GM18873 (cell line): ENCODE measurements around the gene NCOA3.
A peak's percentile ranks its signal among the peaks of the same experiment; 100 is the strongest.
"Not testable (repeated sequence)": the region's sequence is repeated elsewhere in the genome, so short reads cannot be mapped to it uniquely, and the experiment has no call there.

Source experiments
- ATAC-seq: cut with Tn5 transposase; IDR thresholded peaks from one replicate; pipeline ENCODE4 v1.9.1; 2021; ENCODE audit warnings: mild to moderate bottlenecking, moderate library complexity, moderate number of reproducible peaks; ENCODE audit not compliant: unreplicated experiment, low FRiP score

NCOA3 gene

DNA sequence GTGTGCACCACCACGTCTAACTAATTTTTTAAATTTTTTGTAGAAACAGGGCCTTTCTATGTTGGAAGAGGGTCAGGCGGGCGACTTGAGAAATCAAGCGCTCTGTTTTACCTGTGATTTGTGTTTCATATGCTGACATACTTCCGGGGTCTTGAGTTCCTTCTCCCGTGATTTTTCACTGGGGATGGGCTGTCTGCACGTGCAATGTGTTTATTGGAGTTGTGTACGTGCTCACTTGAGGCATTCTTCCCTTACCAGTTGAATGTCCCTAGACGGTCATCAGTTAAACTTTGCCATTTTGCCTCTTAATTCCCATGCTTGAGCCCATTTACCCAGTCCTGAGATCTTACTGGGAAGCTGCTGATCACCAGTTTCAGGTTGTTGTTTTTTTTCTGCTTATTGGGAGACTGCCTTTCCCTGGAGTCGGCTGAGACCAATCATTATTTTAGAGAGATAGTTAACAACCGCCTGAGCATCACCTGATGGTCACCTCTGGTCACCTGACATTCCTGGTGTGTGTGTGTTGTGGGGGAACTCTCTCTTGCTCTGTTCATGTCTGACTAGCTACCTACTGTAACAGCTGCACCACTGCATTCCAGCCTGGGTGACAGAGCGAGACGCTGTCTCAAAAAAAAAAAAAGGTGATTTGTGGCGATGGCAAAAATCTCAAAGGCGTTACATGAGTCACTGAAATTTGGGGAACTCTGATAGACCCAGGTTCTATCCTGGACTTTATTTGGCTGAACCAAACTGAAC is 34.8 kb upstream of the NCOA3 start:
- no peak for ATAC-seq

DNA sequence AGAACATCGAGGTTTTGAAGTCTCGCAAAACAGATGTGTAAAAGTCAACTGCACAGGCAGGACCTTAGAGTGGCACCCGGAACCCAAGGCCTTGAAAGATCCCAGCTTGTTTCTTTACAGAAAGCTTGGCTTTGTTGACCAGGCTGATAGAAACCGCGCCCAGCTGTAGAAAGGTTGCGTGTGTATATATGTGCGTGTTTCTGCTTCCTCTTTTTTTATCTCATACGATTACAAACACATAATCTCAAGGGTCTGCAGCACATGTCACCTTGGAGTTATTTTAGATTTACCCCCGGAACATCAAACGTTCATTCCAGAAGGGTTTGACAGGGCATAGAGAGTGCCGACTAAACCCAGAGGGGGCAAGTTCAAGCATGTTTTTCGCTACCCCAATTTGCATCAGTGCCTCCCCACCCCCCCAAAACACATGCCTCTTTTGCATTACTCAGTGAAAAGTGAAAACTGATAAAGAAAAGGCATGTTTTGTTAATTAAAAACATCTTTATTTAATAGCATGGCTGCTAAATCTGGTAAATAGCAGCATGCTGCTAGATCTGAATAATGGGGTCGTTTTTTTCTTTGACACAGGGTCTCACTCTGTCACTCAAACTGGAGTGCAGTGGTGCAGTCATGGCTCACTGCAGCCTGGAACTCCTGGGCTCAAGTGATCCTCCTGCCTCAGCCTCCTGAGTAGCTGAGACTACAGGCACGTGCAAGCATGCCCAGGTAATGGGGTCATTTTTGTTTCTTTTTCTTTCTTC is 33.2 kb upstream of the NCOA3 start:
- ATAC-seq = peak; percentile 52

DNA sequence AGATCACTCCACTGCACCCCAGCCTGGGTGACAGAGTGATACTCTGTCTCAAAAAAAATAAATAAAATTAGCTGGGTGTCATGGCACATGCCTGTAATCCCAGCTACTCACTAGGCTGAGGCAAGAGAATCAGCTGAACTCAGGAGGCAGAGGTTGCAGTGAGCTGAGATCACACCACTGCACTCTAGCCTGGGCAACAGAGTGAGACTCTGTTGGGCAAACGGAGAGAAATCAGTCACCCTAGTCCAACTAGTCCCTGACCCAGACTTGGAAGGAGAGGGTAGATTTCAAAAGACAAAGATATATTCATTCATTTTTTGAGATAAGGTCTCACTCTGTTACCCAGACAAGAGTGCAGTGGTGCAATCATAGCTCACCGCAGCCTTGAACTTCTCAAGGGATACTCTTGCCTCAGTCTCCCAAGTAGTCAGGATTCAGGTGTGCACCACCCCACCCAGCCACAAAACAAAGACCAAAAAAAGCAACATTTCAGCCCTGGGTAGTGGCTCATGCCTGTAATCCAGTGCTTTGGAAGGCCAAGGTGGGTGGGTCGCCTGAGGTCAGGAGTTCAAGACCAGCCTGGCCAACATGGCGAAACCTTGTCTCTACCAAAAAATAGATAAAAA is 26.2 kb upstream of the NCOA3 start:
- ATAC-seq = no peak

DNA sequence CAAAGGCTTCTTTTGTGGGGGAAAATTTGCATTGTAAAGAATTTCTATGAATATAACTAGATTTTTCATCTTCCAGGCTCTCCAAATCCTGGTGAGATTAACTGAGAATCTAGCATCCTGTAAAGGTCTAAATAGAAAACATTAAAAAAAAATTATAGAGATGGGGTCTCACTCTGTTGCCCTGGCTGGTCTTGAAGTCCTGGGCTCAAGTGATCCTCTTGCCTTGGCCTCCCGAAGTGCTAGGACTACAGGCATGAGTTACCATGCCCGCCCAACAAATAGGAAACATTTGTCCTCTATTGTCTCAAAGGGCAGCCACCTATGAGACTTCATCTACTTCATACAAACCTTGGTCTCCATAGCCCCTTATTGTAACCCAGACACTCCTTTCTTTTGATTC is 25.2 kb upstream of the NCOA3 start:
- ATAC-seq = no peak

DNA sequence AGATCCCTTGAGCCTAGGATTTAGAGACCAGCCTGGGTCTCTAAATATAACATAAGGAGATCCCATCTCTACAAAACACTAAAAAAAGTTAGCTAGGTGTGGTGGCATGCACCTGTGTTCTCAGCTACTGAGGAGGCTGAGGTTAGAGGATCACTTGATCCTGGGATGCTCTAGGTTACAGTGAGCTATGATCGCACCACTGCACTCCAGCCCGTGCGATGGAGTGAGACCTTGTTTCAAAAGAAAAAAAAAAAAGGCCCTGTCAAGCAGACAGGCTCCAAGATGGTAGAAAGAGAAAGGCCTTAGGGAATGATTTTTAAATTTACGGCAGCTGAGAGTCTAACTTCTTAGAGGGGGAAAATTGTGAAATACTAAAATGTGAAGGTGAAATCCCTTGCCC is 22.6 kb upstream of the NCOA3 start:
- ATAC-seq = no peak

DNA sequence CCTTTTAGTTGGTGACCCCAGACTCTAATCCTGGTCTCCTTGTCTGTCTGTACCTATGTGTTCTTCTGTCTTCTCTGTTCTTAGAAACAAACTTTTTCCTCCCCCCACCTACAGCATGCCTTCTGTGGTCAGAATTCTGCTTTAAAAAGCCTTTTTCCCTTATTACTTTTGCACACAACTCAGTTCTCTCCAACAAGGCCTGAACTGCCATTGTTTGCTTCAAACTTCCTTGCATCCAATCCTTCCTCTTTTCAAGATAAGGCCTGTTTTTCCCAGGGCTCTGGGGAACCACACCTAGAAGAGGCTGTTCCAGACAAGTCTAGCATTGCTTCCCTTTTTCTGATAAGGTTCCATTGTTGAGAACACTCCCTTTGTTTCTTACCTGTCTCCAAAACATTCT is 22.2 kb upstream of the NCOA3 start:
- ATAC-seq = no peak

DNA sequence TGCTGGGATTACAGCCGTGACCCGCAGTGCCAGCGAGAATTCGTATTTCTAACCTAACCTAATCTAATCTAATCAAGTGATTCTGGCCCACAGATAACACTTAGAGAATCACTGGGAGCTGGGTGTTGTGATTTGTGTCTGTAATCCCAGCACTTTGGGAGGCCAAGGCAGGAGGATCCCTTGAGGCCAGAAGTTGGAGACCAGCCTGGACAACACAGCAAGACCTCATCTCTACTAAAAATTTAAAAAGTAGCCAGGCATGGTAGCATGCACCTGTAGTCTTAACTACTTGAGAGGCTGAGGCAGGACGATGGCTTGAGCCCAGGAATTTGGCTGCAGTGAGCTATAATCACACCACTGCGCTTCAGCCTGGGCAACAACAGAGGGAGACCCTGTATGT is 21.4 kb upstream of the NCOA3 start:
- ATAC-seq = no peak

DNA sequence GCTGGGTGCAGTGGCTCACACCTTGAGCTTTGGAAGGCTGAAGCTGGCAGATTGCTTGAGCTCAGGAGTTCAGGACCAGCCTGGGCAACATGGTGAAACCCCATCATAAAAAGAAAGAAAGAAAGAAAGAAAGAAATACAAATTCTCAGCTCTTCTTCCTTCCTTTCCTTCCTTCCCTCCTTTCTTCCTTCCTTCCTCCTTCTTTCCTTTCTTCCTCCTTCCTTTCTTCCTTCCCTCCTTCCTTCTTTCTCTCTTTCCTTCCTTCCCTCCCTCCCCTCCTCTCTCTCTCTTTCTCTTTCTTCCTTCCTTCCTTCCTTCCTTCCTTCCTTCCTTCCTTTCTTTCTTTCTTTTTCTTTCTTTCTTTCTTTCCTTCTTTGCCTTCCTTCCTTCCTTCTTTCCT is 21.0 kb upstream of the NCOA3 start:
- no peak for ATAC-seq

DNA sequence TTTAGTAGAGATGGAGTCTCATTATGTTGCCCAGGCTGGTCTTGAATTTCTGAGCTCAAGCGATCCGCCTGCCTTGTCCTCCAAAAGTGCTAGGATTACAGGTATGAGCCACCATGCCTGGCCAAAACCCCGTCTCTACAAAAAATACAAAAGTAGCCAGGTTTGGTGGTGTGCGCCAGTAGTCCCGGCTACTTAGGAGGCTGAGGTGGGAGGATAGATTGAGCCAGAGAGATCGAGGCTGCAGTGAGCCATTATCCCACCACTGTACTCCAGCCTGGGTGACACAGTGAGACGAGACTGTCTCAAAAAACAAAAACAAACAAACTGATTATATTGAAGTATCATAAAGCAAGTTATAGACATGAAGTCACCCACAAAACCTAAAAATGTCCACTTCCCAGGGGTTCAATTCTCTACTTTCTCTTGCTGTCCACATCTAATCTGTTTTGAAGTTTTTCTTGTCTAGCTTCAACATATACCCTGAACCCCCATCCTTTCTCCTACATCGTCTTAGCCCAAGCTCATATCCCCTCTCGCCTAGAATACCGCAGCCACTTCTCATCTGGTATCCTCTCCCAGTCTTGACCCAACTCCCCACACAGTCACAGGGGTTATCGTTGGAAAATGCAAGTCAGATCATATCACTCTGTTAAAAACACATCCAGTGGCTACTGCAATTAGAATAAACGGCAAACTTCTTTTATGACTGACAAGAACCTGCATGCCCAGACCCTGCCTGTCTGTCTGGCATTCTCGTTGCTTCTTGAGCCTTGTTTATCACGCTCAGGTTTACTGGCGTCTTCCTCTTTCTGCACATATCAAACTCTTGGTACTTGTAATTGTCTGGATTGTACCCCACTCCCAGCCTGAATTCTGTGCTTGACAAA is 20.1 kb upstream of the NCOA3 start:
- ATAC-seq = no peak

DNA sequence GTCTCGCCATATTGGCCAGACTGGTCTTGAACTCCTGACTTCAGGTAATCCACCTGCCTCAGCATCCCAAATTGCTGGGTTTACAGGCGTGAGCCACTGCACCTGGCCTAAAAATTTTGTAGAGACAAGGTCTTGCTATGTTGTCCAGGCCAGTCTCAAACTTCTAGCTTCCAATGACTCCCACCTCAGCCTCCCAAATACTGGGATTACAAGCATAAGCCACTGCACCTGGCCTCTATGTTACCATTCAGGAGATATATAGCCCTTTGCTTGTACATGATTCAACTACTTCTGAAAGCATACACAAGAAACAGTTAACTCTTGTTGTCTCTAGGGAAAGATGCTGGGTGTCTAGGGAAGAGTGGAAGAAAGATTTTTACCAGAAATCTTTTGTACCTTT is 19.0 kb upstream of the NCOA3 start:
- ATAC-seq = no peak

DNA sequence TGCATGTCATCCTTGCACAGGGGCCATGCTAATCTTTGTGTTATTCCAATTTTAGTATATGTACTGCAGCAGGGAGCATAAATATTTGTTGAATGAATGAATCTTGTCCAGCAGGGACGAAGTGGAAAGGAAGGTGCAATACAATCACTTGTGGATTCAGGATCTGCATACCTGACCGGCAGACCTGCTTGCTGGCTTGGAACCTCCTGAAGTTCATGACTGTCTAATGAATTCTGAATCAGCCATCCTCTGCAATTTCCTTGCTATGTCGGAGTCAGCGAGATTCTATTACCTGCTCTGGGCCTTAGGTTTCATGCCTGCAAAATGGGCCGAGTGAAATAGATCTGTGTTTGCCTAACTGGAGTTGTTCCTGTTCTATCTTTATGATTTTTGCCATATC is 17.4 kb upstream of the NCOA3 start:
- no peak for ATAC-seq

DNA sequence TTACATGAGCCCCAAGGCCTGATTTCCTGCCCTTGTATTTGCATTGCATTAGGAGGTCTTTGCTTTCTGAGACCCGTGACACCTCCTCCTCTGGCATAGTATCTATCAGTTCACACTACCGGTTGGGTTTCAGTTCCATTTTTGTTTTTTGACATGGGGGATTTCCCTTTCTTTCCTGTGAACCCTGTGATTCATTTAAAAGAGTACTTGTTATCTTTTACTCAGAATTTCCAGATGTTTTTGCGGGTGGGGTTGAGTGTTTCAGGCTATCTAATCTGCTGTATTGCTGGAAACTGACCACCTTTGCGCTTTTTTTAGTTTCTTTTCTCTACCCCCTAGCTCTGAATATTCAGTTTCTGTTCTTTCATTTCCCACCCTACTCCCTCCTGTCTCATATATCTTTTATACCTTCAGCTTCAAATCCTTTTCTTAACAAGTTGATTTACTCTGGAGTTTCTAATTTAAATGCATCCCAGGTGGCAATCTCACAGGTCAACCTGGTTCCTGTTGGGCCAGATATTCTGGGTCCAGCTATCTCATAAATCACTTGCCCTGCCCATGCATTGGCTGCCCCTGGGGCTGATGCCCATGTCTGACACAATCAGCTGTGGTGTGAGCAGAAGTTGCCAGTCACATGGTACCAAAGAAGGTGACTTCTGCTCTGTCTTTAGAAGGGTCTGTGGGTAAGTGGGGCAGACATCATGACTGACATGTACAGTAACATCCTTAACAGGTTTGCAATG is 14.3 kb upstream of the NCOA3 start:
- peak; percentile 68 for ATAC-seq

DNA sequence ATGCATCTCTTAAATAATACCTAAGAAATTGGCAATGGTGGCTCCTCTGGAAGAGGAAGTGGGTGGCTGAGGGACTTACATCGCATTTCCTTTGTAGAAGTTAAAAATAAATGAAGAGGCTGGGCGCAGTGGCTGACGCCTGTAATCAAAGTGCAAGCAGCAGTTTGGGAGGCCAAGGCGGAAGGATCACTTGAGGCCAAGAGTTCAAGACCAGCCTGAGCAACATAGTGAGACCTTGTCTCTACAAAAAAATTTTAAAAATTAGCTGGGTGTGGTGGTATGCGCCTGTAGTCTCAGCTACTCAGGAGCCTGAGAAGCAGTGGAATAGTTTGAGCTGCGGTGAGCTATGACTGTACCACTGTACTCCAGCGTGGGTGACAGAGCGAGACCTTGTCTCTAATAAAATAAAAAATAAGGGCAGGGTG is 12.2 kb upstream of the NCOA3 start:
- ATAC-seq = no peak

DNA sequence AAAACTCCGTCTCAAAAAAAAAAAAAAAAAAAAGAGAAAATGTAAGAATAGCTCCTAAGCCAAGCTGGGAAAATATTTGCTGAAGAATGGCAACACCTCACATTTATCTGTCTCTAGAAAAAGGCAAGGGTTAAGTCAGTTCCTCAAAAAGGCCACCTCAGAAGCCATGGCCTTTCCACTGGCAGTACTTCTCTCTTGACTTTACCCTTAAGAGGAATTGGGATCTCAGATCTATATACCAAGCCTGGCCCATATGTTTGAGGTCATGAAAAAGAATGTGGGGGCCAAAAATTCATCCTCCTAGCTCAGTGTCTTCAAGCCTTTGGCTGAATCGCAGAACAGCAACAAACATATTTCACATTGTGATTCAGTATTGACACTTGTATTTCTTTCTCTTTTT is 10.9 kb upstream of the NCOA3 start:
- ATAC-seq = no peak

DNA sequence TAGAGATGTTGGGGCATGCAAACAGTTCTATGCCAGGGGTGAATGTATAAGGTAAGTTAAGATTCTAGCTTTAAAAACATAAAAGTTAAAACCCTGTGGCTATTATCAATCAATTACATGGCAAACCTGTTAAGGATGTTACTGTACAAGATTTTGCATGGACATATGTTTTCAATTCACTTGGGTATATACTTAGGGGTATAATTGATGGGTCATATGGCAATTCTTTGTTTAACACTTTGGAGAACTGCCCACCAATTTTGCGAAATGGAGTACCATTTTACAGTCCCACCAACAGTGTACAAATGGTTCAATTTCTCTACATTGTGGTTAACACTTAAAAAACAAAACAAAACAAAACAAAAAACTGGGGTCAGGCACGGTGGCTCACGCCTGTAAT is 9.4 kb upstream of the NCOA3 start:
- no peak for ATAC-seq

DNA sequence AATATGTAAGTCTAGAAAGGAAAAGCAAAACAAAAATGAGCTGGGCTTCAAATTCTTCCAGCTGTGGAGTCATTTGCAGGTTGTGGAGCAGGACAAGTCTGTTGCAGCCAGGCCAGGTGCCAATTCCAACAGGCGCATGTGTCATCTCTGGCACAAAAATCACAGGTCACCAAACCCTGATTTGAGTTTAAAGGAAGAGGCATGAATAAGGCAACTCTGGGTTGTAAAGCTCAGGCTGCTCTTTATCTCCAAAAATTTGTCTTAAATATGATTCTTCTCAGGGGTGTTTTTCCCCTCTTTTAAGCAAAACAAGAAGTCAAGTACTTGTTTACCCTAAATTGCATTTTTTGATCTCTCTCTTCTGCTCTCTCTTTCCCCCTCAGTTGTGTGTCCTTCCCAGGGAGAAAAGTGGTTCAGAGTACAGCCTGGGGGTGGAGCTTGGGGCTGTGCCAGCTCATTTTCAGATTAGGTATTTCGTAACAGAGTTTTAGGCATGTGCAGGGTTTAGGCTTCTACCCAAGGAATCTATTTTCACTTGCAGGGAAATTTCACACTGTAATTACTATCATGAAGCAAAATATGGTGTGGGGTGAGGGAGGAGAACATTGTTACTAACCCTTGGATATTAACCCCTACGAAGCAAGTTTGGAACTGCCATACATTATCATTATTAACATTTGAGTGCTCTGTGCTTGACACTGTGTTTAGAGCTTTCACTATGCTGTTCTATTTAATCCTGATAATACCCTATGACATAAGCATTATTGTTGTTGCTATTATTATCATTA is 8.3 kb upstream of the NCOA3 start:
- ATAC-seq = no peak

DNA sequence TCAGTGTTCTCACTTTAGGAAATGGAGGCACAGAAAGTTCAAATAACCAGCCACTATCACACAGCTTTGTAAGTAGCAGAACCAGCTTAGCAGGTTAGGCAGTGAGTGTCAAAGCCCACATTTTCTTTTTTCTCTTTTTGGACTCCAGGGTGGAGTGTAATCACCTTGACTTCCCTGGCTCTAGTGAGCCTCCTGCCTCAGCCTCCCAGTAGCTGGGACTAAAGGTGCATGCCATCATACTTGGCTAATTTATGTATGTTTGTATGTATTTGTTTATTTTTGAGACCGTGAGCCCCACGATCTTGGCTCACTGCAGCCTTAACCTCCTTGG is 7.8 kb upstream of the NCOA3 start:
- ATAC-seq = no peak

DNA sequence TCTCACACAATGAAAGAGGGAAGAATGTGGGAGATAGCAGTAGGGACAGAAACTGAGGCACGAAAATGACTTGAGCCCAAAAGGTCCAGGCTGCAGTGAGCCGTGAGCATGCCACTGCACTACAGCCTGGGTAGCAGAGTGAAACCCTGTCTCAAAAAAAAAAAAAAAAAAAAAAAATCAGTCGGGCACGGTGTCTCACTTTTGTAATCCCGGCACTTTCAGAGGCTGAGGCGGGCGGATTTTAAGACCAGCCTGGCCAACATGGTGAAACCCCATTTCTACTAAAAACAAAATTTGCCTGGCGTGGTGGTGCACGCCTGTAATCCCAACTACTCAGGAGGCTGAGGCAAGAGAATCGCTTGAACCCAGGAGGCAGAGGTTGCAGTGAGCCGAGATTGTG is 7.1 kb upstream of the NCOA3 start:
- not testable (repeated sequence) for ATAC-seq

DNA sequence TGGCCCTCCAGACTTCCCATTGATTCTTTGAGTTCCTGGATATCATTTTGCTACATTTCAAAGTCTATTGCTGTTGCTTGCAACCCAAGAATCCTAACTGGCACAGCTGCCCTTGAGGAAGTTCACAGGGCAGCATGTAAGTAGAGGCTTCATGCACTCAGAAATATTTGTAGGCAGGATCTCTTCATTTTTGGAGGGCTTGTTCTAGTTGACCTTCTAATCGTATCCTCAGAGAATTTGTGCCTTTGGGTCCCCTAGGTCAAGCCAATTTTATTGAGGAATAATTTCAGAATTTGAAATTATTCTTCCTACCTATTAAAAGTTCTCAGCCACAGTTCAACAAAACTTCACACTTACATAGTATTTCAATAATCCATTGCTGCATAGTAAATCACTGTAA is 5.6 kb upstream of the NCOA3 start:
- ATAC-seq = no peak
